DMS53 treated with DMSO at 0.1 percent for 48 hours (cell line): ENCODE results near the gene PBX2.
"Not testable (repeated sequence)": the region's sequence is repeated elsewhere in the genome, so short reads cannot be mapped to it uniquely, and the experiment has no call there.

ENCODE experiments used
- DNase-seq: peaks from one replicate; lab custom pipeline; 2025; ENCODE audit not compliant: unreplicated experiment; lab: John Stamatoyannopoulos, UW

The PBX2 gene

DNA sequence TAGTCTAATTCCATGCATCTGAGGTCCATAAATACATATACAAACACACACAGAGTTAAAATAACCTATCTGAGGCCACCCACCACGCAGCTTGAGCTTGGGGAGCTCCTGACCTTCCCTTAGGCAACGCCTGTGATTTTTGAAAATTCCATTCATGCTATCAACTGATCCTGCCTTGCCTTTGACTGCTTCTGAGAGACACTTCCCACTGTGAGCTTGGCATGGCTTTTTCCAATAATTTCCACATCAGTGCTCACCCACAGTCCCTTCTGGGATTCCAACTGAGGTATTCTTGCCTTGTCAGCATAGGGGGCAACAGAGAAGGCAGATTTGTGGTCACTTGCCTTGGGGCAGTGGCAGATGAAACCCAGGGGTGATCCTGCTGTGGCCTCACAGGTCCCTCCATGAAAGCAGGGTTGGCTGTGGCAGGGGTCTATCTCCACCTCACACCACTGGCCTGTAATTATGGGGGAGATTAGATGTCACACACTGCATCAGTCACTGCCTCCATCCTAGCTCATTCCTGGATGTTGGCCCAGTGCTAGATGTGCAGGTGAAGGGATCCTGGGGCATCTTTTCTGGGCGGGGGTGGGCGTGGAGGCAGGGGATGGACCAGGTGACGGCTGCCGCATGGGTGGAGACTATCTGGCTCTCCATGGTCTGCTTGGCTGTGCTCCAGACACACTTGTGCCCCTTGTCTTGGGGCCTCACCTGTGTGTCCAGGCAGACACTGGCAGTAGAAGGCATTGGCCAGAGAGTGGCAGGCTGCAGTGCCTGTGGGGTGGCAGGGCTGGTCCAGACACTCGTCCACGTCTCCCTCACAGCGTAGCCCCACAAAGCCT lies 13.6 kb upstream of the PBX2 start:
- DNase-seq: no peak

DNA sequence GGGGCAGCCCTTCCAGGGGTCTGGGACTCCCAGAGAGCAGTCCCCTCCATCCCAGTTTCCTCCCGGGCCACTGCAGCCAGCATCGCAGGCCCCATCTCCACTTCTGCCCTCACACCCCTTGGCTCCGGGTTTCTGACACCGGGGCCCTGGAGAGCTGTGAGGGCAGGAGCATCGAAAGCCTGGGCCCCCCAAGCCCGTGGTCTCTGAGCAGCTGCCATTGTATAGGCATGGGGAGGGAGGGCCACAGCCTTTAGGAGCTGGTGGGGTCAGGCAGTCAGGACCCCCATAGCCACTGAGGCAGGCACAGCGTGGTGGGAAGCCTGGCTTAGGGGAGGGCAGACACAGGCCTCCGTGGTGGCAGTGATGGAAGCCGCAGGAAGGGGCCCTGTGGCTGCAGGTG lies 12.2 kb upstream of the PBX2 start:
- no peak for DNase-seq

DNA sequence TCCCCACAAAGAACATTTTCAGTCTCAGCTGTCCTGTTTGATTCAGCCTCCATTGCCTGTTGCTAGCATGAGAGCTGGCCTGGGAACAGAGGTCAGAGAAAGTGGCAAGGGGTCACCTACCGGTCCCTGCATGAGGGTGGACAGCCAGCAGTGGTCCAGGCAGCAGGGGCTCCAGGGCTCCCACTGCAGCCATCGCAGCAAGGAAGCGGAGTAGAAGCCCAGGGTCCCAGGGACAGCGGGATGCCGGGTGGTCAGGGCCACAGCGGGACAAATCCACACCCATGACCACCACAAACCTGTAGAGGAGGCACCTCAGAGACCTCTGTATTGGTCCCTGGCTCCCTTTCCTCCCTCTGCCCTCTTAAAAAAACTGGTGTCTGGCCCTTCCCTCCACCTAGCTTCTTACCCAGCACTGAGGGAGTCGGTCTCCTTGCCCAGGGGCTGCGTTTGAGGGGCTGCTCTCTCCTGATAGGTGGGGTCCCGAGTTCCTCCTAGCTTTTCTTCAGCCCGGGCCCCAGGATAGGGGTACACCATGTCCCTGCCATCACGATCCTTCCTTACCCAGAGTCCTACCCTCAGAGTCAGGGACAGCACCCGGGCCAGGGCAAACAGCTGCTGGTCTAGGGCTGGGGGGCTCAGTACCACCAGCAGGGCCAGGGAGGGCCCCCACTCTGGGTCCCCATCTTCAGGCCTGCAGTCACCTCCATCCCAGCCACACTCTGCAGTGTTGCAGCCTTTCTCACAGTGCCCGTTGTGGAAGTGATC lies 10.9 kb upstream of the PBX2 start:
- DNase-seq: no peak

DNA sequence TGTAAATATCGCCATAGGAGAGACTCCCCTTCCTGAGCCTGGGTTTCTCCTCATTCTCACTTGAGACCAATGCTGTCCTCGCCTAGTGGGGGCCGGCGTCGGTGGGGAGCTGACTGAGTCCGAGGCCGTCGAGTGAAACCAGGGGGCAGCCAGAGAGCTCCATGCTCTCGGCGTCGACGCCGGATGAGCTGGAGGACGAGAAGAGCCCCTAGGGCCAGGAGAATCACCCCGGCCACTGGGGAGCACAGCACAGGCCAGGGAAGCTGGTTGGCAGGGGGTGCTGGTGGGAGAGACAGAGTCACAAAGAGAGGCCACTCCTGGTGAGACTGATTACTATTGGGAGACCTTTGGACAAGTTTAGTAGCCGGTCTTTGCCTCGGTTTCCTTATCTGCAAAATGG lies 8.9 kb upstream of the PBX2 start:
- DNase-seq: no peak

DNA sequence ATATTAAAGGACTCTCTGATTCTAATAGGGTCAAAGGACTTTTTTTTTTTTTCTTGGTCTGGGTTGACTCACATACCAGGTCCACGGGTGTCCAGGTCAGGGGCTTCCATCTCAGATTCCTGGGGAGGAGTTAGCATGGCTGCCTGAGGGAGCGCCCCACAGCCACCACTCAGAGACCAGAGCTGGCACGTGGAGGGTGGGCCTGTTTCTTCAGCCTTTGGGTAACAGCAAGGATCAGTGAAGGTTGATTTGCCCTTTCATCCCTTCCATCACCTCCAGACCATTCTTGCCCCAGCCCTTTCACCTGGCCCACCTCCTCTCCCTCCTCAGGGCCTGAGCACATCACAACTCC lies 8.3 kb upstream of the PBX2 start:
- no peak for DNase-seq

DNA sequence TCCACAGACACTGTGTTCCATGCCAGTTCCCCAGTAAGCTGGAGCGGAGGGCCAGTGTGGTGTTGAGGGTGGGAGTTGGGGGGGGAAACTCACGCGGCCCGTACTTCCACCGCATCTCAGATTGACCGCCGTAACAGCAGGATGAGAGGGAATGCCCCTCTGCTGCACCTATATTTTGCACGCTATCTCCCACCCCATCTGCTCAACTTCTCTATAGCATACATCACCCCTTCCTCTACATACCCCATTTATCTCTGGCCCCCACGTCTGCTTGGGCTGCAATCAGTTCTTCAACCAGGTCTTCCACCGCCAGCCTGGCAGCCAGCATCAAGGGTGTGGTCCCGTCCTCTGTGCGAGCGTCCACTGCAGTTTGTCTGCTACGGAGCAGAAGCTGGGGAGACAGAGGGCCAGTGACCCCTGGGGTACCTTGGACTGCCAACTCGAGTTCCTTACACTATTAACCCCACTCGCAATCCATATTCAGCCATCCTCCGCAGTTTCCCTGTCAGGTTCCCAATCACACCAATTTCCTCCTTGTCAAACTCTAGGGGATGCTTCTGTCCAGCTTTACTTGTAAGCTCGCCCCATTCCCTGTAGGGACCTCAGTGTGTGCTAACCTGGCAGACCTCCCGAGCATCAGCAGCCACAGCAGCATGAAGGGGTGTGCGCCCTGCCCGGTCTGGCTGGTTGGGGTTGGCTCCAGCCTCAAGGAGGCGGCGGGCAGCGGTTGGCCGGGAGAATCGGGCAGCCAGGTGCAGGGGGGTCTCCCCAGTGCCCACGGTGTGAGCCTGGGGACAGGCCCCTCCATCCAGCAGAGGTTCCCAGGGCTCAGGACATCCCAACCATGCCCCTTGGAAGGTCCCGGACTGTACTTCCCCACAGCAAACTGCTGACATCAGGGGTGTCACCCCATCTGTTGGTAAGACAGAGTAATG lies 6.9 kb upstream of the PBX2 start:
- no peak for DNase-seq

DNA sequence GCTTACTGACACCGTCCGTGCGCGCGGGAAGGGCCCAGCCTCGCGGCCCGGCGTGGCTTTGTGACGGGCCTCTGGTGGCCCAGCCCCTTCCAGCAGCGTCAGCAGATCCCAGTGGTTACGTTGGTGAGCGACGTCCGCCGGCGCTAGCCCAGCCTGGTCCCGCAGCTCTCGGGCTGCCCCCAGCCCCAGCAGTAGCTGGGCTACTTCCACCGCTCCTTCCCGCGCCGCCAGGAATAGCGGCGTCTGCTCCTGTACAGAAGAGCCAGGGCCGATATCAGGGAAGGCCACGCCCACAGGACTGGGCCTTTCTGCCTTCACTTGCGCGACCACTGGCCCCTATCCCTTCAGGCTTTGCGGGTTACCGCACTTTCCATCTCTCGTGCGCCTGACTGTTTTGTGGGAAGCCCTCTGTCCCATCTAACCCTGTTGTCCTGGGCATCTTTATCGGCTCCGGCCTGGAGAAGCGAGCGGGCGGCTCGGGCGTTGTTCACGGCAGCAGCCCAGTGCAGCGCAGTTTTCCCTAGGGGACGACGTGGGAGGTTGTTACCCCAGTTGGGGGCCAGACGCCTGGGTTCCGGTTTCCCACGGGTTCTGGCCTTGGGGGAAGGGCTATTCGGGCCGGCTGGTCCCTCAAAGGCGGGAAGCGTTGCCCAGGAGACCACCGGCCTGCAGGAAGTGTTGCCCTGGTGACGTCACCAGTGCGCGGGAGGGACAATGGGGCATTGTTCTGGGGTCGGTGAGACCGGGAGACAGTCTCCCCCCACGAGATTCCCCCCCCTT lies 6.1 kb upstream of the PBX2 start:
- no peak for DNase-seq

DNA sequence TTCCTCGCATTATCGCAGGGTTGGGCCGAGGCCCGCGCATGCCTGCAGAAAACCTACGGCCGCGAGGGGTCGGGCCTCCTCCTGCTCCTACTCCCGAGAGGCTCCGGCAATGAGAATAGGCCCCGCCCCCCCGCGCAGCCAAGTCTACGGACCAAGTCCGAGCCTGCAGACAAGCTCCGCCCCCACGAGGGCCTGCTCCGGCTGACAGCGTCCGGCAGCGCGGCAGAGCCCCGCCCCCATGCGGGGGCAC lies 5.6 kb upstream of the PBX2 start:
- DNase-seq: peak; percentile 99

DNA sequence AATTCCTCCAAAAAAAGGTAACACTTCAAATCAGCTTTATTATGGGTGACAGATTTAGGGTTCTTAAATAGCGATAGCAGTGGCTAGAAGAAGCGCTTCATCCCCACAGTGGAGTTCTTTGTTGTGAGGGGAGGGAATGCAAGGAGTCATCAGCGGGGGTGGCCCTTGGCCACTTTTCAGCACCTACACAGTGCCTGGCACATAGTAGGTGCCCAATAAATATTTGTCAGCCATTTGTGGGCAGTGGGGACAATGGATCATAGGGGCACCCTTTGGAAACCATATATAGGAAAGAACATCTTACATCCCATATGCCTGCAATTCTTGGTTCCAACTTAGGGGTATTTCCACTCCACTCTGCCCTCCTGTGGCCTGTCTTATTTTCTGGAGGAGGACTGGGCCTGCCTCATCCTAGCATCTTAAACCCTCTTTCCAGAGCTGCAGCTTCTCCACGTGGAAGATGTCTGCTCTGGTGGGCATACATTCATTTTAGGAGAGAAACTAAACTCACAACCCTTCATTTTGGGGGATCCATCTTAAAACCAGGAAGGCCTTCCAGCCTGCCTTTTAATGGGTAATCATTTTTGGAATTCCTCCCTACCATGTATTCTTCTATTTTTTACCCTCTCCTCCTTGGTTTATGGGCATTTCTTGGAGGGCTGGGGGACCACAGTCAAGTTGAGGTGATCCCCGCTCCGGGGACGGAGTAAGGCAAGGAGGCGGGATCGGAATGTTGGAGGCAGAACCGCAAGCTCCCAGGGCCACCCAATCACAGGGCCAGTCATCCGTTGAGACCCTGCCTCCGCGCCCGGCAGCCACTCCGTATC lies 5.0 kb upstream of the PBX2 start:
- DNase-seq: peak; percentile 22

DNA sequence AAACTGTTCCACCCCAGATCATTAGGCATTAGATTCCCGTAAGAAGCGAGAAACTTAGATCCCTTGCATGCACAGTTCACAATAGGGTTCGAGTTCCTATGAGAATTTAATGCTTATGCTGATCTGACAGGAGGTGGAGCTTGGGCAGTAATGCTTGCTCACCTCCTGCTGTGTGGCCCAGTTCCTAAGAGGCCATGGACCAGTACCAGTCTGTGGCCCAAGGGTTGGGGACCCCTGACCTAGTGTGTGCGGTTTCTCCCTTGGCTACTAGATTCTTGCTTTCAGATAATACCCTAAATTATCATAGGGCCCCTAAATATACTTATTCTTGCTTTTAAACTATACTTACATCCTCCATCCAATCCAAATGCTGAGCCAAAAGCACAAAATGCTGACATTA lies 4.4 kb upstream of the PBX2 start:
- DNase-seq: no peak

DNA sequence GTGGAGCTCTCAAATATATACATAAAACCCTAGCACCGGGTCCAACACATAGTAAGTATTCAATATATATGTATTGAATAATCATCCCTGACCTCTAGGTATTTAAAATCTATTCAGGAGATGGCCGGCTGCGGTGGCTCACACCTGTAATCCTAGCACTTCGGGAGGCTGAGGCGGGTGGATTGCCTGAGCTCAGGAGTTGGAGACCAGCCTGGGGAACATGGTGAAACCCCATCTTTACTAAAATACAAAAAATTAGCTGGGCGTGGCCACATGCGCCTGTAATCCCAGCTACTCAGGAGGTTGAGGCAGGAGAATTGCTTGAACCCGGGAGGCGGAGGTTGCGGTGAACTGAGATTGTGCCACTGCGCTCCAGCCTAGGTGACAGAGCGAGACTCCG lies 3.1 kb upstream of the PBX2 start:
- DNase-seq: not testable (repeated sequence)

DNA sequence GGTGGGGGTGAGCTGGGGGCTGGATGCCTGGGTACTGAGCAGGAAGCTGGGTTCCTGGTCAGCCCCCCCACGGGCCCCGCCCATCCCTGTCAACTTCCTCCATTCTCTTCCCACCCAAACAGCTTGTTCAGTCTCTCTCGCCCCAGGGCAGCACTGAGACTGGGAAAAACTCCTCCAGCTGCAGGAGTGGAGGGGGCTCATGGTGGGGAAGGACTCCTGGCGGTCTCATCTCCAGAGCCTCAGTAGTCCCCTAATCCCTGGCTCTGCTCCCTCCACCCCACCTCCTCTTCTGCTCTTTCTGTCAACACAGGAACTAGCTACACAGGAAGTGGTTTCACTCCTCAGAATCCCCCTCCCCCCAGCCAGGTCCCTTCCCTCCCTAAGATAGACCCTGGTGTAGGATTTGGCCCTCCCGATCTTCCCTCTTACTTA lies 2.6 kb upstream of the PBX2 start, which contains the start of gene GPSM3:
GPSM3 (minus strand) TSS at position 36 of the 432 bp plus-strand sequence. CDS start 130 bp downstream, outside the sequence.
- no peak for DNase-seq

DNA sequence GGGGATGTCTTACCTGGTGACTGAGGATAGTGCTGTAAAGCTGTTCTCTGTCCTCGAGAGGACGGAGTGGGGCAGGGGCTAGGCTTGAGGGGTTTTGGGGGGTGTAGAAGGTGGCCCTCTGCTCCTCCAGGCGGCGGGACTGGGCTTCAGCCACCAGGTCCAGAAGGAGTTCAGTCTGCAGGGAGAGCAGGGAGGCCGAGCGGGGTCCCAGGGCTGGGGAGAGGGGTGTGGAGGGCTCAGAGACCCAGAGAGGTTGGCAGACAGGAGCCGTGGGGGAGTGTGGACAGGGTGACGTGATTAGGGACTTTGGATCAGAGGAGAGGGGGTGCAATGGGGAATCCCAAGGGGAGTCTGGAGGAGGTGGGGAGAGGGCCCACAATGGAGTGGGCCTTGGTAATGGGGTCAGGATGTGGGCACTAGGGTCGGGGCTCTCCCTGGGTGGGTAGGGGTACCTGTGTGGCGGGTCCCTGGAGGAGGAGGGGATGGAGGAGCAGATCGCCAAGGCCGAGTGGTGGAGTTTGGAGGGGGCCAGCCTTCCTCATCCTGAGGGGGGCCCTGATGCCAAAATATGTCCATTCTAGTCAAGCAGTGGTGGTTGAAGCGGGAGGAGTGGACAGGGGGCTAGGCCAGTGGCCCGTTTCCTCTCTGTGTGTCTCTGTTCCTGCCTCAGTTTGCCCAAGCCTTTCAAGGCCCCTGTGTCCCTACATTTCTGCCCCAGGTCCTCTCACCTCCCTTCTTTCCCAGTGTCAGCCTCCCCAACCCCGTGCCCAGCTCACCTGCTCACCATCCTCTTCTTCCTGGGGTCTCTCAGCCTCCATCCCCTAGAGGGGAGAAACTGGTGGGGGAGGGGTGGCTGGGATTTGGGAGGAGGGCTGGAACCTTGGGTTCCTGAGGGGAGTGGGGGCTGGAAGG lies 1.9 kb upstream of the PBX2 start:
- DNase-seq: no peak

DNA sequence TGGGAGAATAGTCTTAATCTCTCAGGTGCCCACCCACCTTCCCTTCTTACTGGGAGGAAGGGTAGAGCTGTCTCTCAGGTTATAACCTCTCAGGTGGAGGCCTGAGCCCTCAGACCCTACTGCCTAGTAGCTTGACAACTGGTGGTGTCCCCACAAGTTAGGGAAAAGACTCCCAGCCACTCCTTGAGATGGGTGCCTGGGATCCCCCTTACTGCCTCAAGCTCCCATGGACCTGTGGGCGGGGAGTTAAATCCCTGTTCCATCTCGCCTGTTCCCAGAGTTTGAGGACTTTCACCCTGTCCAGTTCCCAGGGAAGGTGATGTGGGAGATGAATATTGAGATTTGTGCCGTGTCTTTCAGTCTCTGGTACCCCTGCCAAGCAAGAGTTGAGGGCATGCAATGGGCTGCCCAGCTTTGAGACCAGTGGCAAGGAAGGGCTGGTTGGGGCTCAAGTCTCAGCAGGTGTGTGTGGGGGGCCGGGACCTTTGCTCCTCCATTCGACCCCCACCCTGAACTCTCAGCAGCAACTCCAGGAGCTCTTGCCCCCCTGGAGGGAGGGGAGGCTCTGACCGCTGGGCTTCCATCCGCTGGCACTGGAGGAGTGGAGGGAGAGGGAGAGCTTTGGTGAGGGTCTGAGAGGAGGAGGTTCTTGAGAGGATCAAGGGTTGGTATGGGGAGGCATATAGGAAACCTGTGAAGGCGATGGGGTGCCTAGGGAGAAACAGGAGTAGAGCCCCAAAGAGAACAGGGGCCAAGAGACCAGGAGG lies 1.1 kb upstream of the PBX2 start:
- no peak for DNase-seq

DNA sequence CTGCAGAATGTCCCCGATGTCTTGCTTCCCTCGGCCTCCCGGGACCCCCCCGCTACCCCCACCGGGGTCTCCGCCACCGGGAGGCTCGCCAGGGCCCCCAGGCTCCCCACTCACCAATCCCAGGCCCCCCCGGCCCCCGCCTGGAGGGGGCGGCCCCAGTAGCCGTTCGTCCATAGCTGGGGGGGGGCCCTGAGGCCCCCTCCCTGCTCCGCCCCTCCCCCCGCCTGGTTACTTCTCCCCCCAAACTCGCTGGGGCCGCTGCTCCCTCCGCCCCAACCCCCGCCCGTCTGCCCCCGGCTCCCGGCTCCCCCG lies 304 bp downstream of the PBX2 start:
- no peak for DNase-seq

DNA sequence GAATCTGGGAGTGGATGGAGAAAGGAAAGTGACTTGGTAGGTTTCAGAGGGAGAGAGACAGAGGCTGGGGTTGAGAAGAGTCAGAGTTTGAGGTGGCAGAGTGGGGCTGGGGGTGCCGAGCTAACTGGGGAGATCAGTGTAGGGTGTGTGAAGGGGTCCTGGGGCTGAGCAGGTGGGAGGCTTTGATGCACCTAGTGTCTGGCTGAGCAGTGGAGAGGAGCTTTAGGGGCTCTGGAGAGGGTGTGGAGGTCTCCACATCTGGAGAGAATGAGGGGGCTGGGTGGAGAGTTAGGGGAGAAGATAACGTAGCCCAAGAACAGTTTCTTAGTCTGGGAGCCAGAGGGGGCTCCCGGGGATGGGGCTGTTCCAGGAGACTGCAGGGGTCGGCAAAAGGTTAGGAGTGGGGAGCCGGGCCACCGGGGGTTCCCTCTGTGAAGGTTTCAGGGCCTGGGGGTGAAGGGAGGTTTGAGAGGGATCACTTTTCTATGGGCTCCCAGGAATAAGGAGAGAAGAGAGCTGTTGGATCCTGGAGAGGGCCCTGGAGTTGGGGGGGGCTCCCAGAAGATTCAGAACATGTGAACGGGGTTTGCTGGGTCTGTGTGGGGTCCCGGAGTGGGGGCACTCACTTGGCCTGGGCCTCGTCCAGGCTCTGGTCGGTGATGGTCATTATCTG lies 797 bp downstream of the PBX2 start:
- DNase-seq: no peak

DNA sequence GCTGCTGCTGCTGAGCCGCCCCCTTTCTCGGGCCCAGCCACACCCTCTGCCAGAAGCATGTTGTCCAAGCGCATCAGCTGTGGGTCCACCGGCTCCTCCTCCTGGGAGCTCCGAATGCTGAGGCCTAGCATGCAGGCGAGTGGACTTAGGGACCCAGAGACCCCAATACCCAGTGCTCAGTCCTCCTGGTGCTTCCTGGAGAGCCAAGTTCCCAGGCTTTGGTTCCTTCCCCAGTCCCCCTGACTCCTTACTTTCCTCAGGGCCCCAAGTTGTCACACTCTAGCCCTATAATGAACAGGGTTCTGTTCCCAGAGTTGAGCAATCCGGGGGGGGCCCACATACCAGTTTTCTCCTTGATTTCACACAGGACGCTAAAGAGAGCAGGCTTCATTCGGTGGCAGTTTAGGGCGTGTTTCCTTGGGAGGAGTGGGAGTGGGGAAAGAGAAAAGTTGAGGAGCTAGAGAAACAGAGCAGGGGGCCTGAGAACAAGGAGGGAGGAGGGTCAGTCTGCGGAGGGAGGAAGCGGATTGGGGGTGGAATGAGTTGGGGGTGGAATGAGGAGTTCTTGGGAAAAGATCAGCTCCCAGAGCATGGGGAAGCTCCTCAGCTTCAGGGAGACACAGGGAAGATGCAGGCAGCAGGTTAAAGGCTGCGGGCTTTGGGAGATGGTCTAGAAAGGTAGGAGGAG lies 1.5 kb downstream of the PBX2 start:
- no peak for DNase-seq
